Sigmoid colon (tissue), 7 donors: Measurements from ENCODE around the gene EIF2B4. TPM values are rescaled to one million over a fixed set of nuclear protein-coding genes. Genes with fewer than 3 reads are reported as not detected.
"Not testable (repeated sequence)": the region's sequence is repeated elsewhere in the genome, so short reads cannot be mapped to it uniquely, and the experiment has no call there.

Experiments used
- DNase-seq: peaks from one replicate; pipeline ENCODE4 v3.0.0-alpha.2; 2019
- H3K27ac ChIP-seq, 4 donors: fragments of 200-600 bp; sonication (generic); one replicate each; pipeline ENCODE4 v1.5.1; 2016 to 2019; ENCODE audit warnings: mild to moderate bottlenecking in 1 of 4
- H3K27me3 ChIP-seq, 3 donors: fragments of 200-600 bp; sonication (generic); one replicate each; pipeline ENCODE4 v1.5.1; 2019; ENCODE audit warnings: mild to moderate bottlenecking in 1 of 3
- H3K36me3 ChIP-seq, 4 donors: fragments of 200-600 bp; sonication (generic); one replicate each; pipeline ENCODE4 v1.5.1; 2016 to 2019
- H3K4me1 ChIP-seq, 4 donors: fragments of 200-600 bp; sonication (generic); one replicate each; pipeline ENCODE4 v1.5.1; 2017 to 2019
- H3K4me3 ChIP-seq, 4 donors: fragments of 200-600 bp; sonication (generic); one replicate each; pipeline ENCODE4 v1.5.1; 2017 to 2019; ENCODE audit warnings: mild to moderate bottlenecking in 2 of 4, moderate library complexity in 1 of 4
- H3K9me3 ChIP-seq, 4 donors: fragments of 200-600 bp in 3 of 4; sonication (generic) in 3 of 4; one replicate each; pipeline versions ENCODE4 v1.5.1 to v1.6.1; 2013 to 2019
- CTCF ChIP-seq, 4 experiments: fragments of 450-650 bp in 3 of 4; fragments of 200-600 bp in 1 of 4; IDR thresholded peaks; one replicate each; pipeline ENCODE4 v1.5.1; 2016 to 2019; ENCODE audit warnings: antibody characterized with exemption in 4 of 4, mild to moderate bottlenecking in 3 of 4, moderate library complexity in 2 of 4
- EP300 ChIP-seq, 4 donors: sonication (generic); formaldehyde crosslinking; IDR thresholded peaks; one replicate each; pipeline ENCODE4 v1.6.1; 2017; ENCODE audit warnings: antibody characterized with exemption in 4 of 4
- POLR2A ChIP-seq, 2 donors: fragments of 450-650 bp; IDR thresholded peaks; one replicate each; pipeline ENCODE4 v1.6.1; 2016; ENCODE audit warnings: antibody characterized with exemption in 2 of 2, mild to moderate bottlenecking in 2 of 2, moderate library complexity in 2 of 2
- POLR2AphosphoS5 ChIP-seq, 4 donors: sonication (generic); formaldehyde crosslinking; IDR thresholded peaks; one replicate each; pipeline ENCODE4 v1.6.1; 2017; ENCODE audit warnings: antibody characterized with exemption in 4 of 4
- WGBS, 2 donors: extraction: QIAGEN DNeasy Blood & Tissue Kit; methylation state at CpG; one replicate each; pipeline ENCODE4 v1.1.7; 2013; 5-methylcytosine and 5-hydroxymethylcytosine counted together
- intact Hi-C: fragments of 100-400 bp; cut with DNase I; formaldehyde crosslinking; loops from one replicate; pipeline ENCODE4 v1.15.1; 2023
- polyA plus RNA-seq, 3 donors: library from polyadenylated mRNA; stranded (reverse); fragments of 200-250 nt; gene quantifications; one replicate each; pipeline ENCODE4 v1.2.3, GENCODE V29; 2013
- total RNA-seq, 4 donors: library from RNA; depleted of rRNA; stranded (reverse); fragments of >200 nt; gene quantifications; one replicate each; pipeline ENCODE4 v1.1.0, GENCODE V29; 2016
- donor health status: healthy with polysubstance abuse.
- donor health status: Bipolar disorder and iron deficiency.
- donor health status: healthy.

EIF2B4 gene
- total and polyA plus RNA-seq, 7 donors, result 26.4 to 64.2 (median 41.5) TPM

- WGBS, 2 donors, result 1 to 2% methylated on average over 10 of the region's 10 CpGs
- no peak for DNase-seq
- peaks cover 6 to 18% (median 8%) of the 10 kb centered on the region in 4 donors for H3K36me3 ChIP-seq
- H3K27me3 ChIP-seq, result no peaks in the 10 kb centered on the region
- no peaks in the 10 kb centered on the region for H3K9me3 ChIP-seq
- intact Hi-C loops, result loop anchor here (2.0 kb wide), 1 partner anchor 48 kb away; the partner anchor contains the start of genes EIF2B4 and SNX17
- peak overlapping the region; percentile 69 to 86 (median 79) for H3K4me3 ChIP-seq
- H3K4me1 ChIP-seq, result peaks cover 0 to 30% (median 20%) of the 10 kb centered on the region in 4 donors
- H3K27ac ChIP-seq, result peak overlapping the region; percentile 92 to 95 (median 94)
- TF ChIP-seq POLR2A (IDR thresholded peaks at IDR 0.05) (no peak), CTCF (IDR thresholded peaks at IDR 0.05) (no peak), POLR2AphosphoS5 (IDR thresholded peaks at IDR 0.05) (no peak), EP300 (IDR thresholded peaks at IDR 0.05) (no peak)
These were observed 47.8 kb downstream of the EIF2B4 start for GRCh38 chr2:27322301-27322765.

GRCh38 chr2:27320958-27321543, 49.1 kb downstream of the EIF2B4 start:
- DNase-seq, result peak; percentile 86
- Histone ChIP-seq H3K27ac (peak overlapping the region in 2 of 4 donors; percentile 6 to 61), H3K9me3 (no peaks in the 10 kb centered on the region)

GRCh38 chr2:27319839-27320238, 50.3 kb downstream of the EIF2B4 start:
- H3K27me3 ChIP-seq, DNase-seq, H3K9me3 ChIP-seq, H3K4me3 ChIP-seq, intact Hi-C loops, H3K36me3 ChIP-seq, H3K27ac ChIP-seq: not testable (repeated sequence)
- 96% methylated on average over 15 of the region's 15 CpGs for WGBS, 2 donors
- H3K4me1 ChIP-seq, result peaks cover 0 to 30% (median 20%) of the 10 kb centered on the region in 4 donors

More at GRCh38 chr2:27320958-27321543, 49.1 kb downstream of the EIF2B4 start:
- intact Hi-C loops, result no loop called here
- TF ChIP-seq POLR2A (IDR thresholded peaks at IDR 0.05) (no peak), POLR2AphosphoS5 (IDR thresholded peaks at IDR 0.05) (peak in 2 of 4 donors; percentile 38 to 66), EP300 (IDR thresholded peaks at IDR 0.05) (no peak), CTCF (IDR thresholded peaks at IDR 0.05) (peak in 1 of 4 experiments; percentile 14)
- Histone ChIP-seq H3K4me3 (no peak overlapping the region), H3K36me3 (peaks cover 0 to 8% (median 0%) of the 10 kb centered on the region in 4 donors), H3K27me3 (no peaks in the 10 kb centered on the region), H3K4me1 (peaks cover 0 to 30% (median 20%) of the 10 kb centered on the region in 4 donors)
- WGBS, 2 donors, result 44 to 67% methylated on average over 8 of the region's 8 CpGs

GRCh38 chr2:27316655-27317412, 53.3 kb downstream of the EIF2B4 start:
- Histone ChIP-seq H3K4me3 (no peak overlapping the region), H3K27me3 (no peaks in the 10 kb centered on the region), H3K9me3 (no peaks in the 10 kb centered on the region), H3K36me3 (peaks cover under 1 to 11% (median 4%) of the 10 kb centered on the region in 4 donors), H3K4me1 (peaks cover 0 to 14% (median 6%) of the 10 kb centered on the region in 4 donors), H3K27ac (no peak overlapping the region)
- WGBS, 2 donors, result 74 to 82% methylated on average over 12 of the region's 12 CpGs
- intact Hi-C loops, result no loop called here
- DNase-seq, result no peak
- TF ChIP-seq EP300 (IDR thresholded peaks at IDR 0.05), result no peak
- no peak for TF ChIP-seq POLR2A (IDR thresholded peaks at IDR 0.05)
- no peak for TF ChIP-seq POLR2AphosphoS5 (IDR thresholded peaks at IDR 0.05)
- TF ChIP-seq CTCF (IDR thresholded peaks at IDR 0.05), result no peak

- 87 to 89% methylated on average over 8 of the region's 8 CpGs for WGBS, 2 donors
These were observed 55.0 kb downstream of the EIF2B4 start for GRCh38 chr2:27315122-27315521.

More at GRCh38 chr2:27315122-27315521, 55.0 kb downstream of the EIF2B4 start:
- TF ChIP-seq POLR2A (IDR thresholded peaks at IDR 0.05), result no peak
- no peak for TF ChIP-seq CTCF (IDR thresholded peaks at IDR 0.05)
- TF ChIP-seq EP300 (IDR thresholded peaks at IDR 0.05), result no peak
- TF ChIP-seq POLR2AphosphoS5 (IDR thresholded peaks at IDR 0.05), result no peak
- Histone ChIP-seq H3K4me1 (no peaks in the 10 kb centered on the region), H3K4me3 (no peak overlapping the region), H3K36me3 (peaks cover 4 to 16% (median 8%) of the 10 kb centered on the region in 4 donors), H3K27ac (no peak overlapping the region), H3K27me3 (no peaks in the 10 kb centered on the region), H3K9me3 (no peaks in the 10 kb centered on the region)
- no peak for DNase-seq
- intact Hi-C loops, result no loop called here
